Measurements from ENCODE around the gene BCAM.

Gene BCAM

GRCh38 chr19:44800461-44800860 lies 8.4 kb upstream of the BCAM start:
- Histone ChIP-seq H3K9me3 (ENCODE audit: control insufficient read depth, insufficient read depth, low read depth, low read length) (no peaks in the 10 kb centered on the region), H3K4me1 (ENCODE audit: control insufficient read depth, insufficient read depth, low read length) (no peaks in the 10 kb centered on the region; the same call in 1 of the 2 replicates), H3K4me3 (ENCODE audit: low read depth, low read length) (no peak overlapping the region), H3K27ac (ENCODE audit: extremely low read depth, low read depth, low read length) (no peak overlapping the region), H3K36me3 (ENCODE audit: control insufficient read depth in 2 of 2, insufficient read depth in 1 of 2, low read length in 2 of 2) (no peaks in the 10 kb centered on the region)
- POLR2A ChIA-PET, result no interaction called here
- CTCF ChIA-PET, result interaction anchor here (0.6 kb wide), 2 partner anchors 36 to 83 kb away, joined by 5 read pairs; no protein-coding TSS in a partner anchor
- TF ChIP-seq ZNF585B (tag by site-specific recombination; IDR thresholded peaks at IDR 0.05), result no peak
- TF ChIP-seq ZNF202 (tag by site-specific recombination; IDR thresholded peaks at IDR 0.05; ENCODE audit: borderline replicate concordance), result no peak
- TF ChIP-seq ZNF174 (tag by site-specific recombination; IDR thresholded peaks at IDR 0.05), result no peak
- TF ChIP-seq ZNF423 (tag by site-specific recombination; IDR thresholded peaks at IDR 0.05), result no peak
- no peak for TF ChIP-seq ZNF776 (tag by site-specific recombination; IDR thresholded peaks at IDR 0.05; ENCODE audit: borderline replicate concordance)
- TF ChIP-seq ZNF548 (tag by site-specific recombination; IDR thresholded peaks at IDR 0.05), result no peak
- TF ChIP-seq ZNF624 (tag by site-specific recombination; IDR thresholded peaks at IDR 0.05), result no peak
- no peak for TF ChIP-seq ZNF768 (tag by site-specific recombination; IDR thresholded peaks at IDR 0.05)
- no peak for TF ChIP-seq ZBTB7A (tag by site-specific recombination; IDR thresholded peaks at IDR 0.05; ENCODE audit: low read depth)
- no peak for TF ChIP-seq ZNF132 (tag by site-specific recombination; IDR thresholded peaks at IDR 0.05; ENCODE audit: borderline replicate concordance)
- no peak for TF ChIP-seq GLIS2 (tag by site-specific recombination; IDR thresholded peaks at IDR 0.05)
- no peak for TF ChIP-seq ZNF521 (tag by site-specific recombination; IDR thresholded peaks at IDR 0.05)
- TF ChIP-seq, protein P1, sequence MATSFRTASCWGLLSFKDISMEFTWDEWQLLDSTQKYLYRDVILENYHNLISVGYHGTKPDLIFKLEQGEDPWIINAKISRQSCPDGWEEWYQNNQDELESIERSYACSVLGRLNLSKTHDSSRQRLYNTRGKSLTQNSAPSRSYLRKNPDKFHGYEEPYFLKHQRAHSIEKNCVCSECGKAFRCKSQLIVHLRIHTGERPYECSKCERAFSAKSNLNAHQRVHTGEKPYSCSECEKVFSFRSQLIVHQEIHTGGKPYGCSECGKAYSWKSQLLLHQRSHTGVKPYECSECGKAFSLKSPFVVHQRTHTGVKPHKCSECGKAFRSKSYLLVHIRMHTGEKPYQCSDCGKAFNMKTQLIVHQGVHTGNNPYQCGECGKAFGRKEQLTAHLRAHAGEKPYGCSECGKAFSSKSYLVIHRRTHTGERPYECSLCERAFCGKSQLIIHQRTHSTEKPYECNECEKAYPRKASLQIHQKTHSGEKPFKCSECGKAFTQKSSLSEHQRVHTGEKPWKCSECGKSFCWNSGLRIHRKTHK (tag by site-specific recombination; IDR thresholded peaks at IDR 0.05), result no peak
- TF ChIP-seq, protein P2, sequence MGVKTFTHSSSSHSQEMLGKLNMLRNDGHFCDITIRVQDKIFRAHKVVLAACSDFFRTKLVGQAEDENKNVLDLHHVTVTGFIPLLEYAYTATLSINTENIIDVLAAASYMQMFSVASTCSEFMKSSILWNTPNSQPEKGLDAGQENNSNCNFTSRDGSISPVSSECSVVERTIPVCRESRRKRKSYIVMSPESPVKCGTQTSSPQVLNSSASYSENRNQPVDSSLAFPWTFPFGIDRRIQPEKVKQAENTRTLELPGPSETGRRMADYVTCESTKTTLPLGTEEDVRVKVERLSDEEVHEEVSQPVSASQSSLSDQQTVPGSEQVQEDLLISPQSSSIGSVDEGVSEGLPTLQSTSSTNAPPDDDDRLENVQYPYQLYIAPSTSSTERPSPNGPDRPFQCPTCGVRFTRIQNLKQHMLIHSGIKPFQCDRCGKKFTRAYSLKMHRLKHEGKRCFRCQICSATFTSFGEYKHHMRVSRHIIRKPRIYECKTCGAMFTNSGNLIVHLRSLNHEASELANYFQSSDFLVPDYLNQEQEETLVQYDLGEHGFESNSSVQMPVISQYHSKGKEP (tag by site-specific recombination; IDR thresholded peaks at IDR 0.05), result 0 out of 2 replicates have a peak, but pooled peaks have one; percentile 10
- TF ChIP-seq ZNF580 (tag by site-specific recombination; IDR thresholded peaks at IDR 0.05), result no peak
- no peak for TF ChIP-seq ZBTB1 (tag by site-specific recombination; IDR thresholded peaks at IDR 0.05)
- no peak for TF ChIP-seq ZNF121 (tag by site-specific recombination; IDR thresholded peaks at IDR 0.05)
- no peak for TF ChIP-seq MYNN (tag by site-specific recombination; IDR thresholded peaks at IDR 0.05; ENCODE audit: borderline replicate concordance)
- TF ChIP-seq ZNF626 (tag by site-specific recombination; IDR thresholded peaks at IDR 0.05), result no peak
- no peak for TF ChIP-seq ZNF76 (tag by site-specific recombination; IDR thresholded peaks at IDR 0.05; ENCODE audit: borderline replicate concordance, low read depth)
- TF ChIP-seq ZNF670 (tag by site-specific recombination; IDR thresholded peaks at IDR 0.05; ENCODE audit: low read depth), result no peak
- TF ChIP-seq, protein P3, sequence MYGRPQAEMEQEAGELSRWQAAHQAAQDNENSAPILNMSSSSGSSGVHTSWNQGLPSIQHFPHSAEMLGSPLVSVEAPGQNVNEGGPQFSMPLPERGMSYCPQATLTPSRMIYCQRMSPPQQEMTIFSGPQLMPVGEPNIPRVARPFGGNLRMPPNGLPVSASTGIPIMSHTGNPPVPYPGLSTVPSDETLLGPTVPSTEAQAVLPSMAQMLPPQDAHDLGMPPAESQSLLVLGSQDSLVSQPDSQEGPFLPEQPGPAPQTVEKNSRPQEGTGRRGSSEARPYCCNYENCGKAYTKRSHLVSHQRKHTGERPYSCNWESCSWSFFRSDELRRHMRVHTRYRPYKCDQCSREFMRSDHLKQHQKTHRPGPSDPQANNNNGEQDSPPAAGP (tag by site-specific recombination; IDR thresholded peaks at IDR 0.05), result no peak
- no peak for TF ChIP-seq BCL11A (tag by site-specific recombination; IDR thresholded peaks at IDR 0.05; ENCODE audit: low read depth)
- TF ChIP-seq, protein P4, sequence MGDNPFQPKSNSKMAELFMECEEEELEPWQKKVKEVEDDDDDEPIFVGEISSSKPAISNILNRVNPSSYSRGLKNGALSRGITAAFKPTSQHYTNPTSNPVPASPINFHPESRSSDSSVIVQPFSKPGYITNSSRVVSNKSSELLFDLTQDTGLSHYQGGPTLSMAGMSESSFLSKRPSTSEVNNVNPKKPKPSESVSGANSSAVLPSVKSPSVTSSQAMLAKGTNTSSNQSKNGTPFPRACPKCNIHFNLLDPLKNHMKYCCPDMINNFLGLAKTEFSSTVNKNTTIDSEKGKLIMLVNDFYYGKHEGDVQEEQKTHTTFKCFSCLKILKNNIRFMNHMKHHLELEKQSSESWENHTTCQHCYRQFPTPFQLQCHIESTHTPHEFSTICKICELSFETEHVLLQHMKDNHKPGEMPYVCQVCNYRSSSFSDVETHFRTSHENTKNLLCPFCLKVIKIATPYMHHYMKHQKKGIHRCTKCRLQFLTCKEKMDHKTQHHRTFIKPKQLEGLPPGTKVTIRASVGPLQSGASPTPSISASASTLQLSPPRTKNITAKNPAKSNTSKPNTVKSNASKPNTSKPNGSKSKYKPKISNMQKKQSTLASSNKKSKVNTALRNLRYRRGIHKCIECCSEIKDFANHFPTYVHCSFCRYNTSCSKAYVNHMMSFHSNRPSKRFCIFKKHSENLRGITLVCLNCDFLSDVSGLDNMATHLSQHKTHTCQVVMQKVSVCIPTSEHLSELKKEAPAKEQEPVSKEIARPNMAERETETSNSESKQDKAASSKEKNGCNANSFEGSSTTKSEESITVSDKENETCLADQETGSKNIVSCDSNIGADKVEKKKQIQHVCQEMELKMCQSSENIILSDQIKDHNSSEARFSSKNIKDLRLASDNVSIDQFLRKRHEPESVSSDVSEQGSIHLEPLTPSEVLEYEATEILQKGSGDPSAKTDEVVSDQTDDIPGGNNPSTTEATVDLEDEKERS (tag by site-specific recombination; IDR thresholded peaks at IDR 0.05), result no peak
- TF ChIP-seq ZNF621 (tag by site-specific recombination; IDR thresholded peaks at IDR 0.05), result no peak
- TF ChIP-seq ZNF600 (tag by site-specific recombination; IDR thresholded peaks at IDR 0.05), result no peak
- 0 out of 2 replicates have a peak, but pooled peaks have one; percentile 41 for TF ChIP-seq KLF16 (tag by site-specific recombination; IDR thresholded peaks at IDR 0.05)
- no peak for TF ChIP-seq SP2 (tag by site-specific recombination; IDR thresholded peaks at IDR 0.05)
- no peak for TF ChIP-seq ZNF513 (tag by site-specific recombination; IDR thresholded peaks at IDR 0.05)
- TF ChIP-seq ZNF654 (tag by site-specific recombination; IDR thresholded peaks at IDR 0.05; ENCODE audit: low read depth), result peak; percentile 58
- TF ChIP-seq ZNF426 (tag by site-specific recombination; IDR thresholded peaks at IDR 0.05), result no peak

Data from HEK293 (cell line).